HG03378 (cell line): Measurements from ENCODE around the gene SHISA8.

ENCODE experiments used
- ATAC-seq: cut with Tn5 transposase; IDR thresholded peaks from one replicate; pipeline ENCODE4 v1.9.1; 2021; ENCODE audit warnings: mild to moderate bottlenecking, moderate library complexity; ENCODE audit not compliant: unreplicated experiment

The SHISA8 gene

DNA sequence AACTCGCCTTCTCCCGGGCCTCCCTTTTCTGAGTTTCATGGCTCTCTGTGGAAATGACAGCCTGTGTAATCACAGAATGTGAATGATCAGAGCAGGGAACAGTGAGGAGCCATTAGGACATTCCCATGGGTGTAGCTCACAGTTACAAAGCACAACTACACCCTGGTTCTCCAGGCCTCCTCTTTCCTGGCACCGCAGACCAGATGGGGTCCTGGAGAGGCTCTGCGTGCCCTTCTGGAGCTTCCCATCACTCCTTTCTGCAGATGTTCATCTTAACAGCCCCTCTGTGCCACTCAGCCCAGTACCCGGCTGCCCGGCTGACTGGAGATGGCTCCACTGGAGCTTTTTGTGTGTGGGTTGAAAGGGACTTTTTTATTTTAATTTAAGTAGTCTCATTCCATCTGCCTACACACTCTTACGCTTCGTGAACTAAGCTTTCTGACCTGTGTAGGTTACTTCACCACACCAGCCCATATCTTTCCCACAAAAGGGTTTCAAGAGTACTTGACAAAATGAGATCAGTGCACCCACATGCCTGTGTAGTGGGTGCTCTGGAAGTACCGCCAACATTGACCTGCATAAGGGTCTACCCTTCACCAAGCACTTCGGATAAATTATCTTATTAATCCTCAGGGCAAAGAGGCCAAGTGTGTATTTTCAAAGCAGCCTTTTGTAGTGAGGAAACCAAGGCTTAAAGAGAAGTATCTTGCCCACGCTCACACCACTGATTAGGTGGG, 52.2 kb downstream of the SHISA8 start:
- ATAC-seq = peak; percentile 53

DNA sequence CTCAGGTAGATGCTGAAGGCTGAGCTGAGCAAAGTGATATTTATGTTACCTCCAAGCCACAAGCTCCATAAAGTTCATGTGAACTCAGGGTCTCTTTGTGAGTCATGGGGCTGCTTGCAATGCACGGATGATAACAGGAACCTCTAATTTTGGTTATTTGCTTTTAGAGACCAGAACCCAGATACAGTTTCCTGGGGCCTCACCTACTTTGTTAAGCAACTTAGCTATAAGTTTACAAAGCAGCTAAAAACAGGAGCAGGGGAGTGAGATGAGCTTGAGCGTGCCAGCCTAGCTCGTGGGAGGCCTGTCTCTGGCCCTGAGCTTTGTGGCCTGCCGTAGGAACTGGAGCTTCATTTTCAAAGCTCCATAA, 52.7 kb downstream of the SHISA8 start:
- peak; percentile 41 for ATAC-seq
